ENCODE results near the gene MEI1. TPM values are rescaled to one million over a fixed set of nuclear protein-coding genes. Genes with fewer than 3 reads are reported as not detected.

Gene MEI1
- total RNA-seq, 1 experiment from 2014 or later, result not detected

GRCh38 chr22:41772198-41772597 is 72.9 kb downstream of the MEI1 start:
- peaks cover 14% of the 10 kb centered on the region for H3K4me1 ChIP-seq
- Mint-ChIP-seq H3K27me3 (ENCODE audit: insufficient read depth, unreplicated experiment) (no peaks in the 10 kb centered on the region), H3K27ac (ENCODE audit: unreplicated experiment) (no peak overlapping the region), H3K4me3 (ENCODE audit: unreplicated experiment) (no peak overlapping the region), H3K4me1 (ENCODE audit: low read depth, unreplicated experiment) (peaks cover 21% of the 10 kb centered on the region), H3K36me3 (ENCODE audit: insufficient read depth, unreplicated experiment) (no peaks in the 10 kb centered on the region), H3K9me3 (ENCODE audit: unreplicated experiment) (no peaks in the 10 kb centered on the region)
- DNase-seq, result no peak
- intact Hi-C loops (cut with micrococcal nuclease; ENCODE audit: unreplicated experiment), result no loop called here
- TF ChIP-seq, protein P1, sequence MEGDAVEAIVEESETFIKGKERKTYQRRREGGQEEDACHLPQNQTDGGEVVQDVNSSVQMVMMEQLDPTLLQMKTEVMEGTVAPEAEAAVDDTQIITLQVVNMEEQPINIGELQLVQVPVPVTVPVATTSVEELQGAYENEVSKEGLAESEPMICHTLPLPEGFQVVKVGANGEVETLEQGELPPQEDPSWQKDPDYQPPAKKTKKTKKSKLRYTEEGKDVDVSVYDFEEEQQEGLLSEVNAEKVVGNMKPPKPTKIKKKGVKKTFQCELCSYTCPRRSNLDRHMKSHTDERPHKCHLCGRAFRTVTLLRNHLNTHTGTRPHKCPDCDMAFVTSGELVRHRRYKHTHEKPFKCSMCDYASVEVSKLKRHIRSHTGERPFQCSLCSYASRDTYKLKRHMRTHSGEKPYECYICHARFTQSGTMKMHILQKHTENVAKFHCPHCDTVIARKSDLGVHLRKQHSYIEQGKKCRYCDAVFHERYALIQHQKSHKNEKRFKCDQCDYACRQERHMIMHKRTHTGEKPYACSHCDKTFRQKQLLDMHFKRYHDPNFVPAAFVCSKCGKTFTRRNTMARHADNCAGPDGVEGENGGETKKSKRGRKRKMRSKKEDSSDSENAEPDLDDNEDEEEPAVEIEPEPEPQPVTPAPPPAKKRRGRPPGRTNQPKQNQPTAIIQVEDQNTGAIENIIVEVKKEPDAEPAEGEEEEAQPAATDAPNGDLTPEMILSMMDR (IDR thresholded peaks at IDR 0.05; ENCODE audit: insufficient read depth in 1 of 2, low read depth in 1 of 2, low read length in 1 of 2, severe bottlenecking in 1 of 2, unreplicated experiment in 1 of 2), result no peak
- no peaks in the 10 kb centered on the region for H3K27me3 ChIP-seq (replicated peaks; ENCODE audit: control insufficient read depth, insufficient read depth, low read length)
- H3K4me3 ChIP-seq (ENCODE audit: low read depth, low read length), result no peak overlapping the region
- H3K9me3 ChIP-seq, result no peaks in the 10 kb centered on the region
- H3K36me3 ChIP-seq (ENCODE audit: control insufficient read depth, insufficient read depth, low read length), result no peaks in the 10 kb centered on the region
- ChIA-PET CTCF (interaction anchor here (1.1 kb wide), 1 partner anchor 75 kb away, joined by 4 read pairs; no protein-coding TSS in a partner anchor), POLR2A (interaction anchor here (0.7 kb wide), 1 partner anchor 28 kb away, joined by 3 read pairs; the partner anchor contains the start of gene CCDC134)
- no TSS peak for BruUV-seq (replicated peaks)

GRCh38 chr22:41772645-41773044 is 73.3 kb downstream of the MEI1 start:
- H3K4me3 ChIP-seq (ENCODE audit: low read depth, low read length), result no peak overlapping the region
- ChIA-PET POLR2A (interaction anchor here (0.7 kb wide), 1 partner anchor 28 kb away, joined by 3 read pairs; the partner anchor contains the start of gene CCDC134), CTCF (interaction anchor here (1.1 to 1.5 kb wide), 2 partner anchors 26 to 76 kb away, joined by 4 to 6 read pairs; no protein-coding TSS in a partner anchor)
- H3K9me3 ChIP-seq, result no peaks in the 10 kb centered on the region
- no peaks in the 10 kb centered on the region for H3K27me3 ChIP-seq (replicated peaks; ENCODE audit: control insufficient read depth, insufficient read depth, low read length)
- TF ChIP-seq, protein P1 (IDR thresholded peaks at IDR 0.05; ENCODE audit: insufficient read depth in 1 of 2, low read depth in 1 of 2, low read length in 1 of 2, severe bottlenecking in 1 of 2, unreplicated experiment in 1 of 2), result no peak
- peak in 1 of 2 experiments; percentile 29 for DNase-seq
- peak overlapping the region; percentile 6 for H3K4me3 Mint-ChIP-seq (ENCODE audit: unreplicated experiment)
- H3K9me3 Mint-ChIP-seq (ENCODE audit: unreplicated experiment), result no peaks in the 10 kb centered on the region
- intact Hi-C loops (cut with micrococcal nuclease; ENCODE audit: unreplicated experiment), result no loop called here
- H3K27me3 Mint-ChIP-seq (ENCODE audit: insufficient read depth, unreplicated experiment), result no peaks in the 10 kb centered on the region
- no peaks in the 10 kb centered on the region for H3K36me3 ChIP-seq (ENCODE audit: control insufficient read depth, insufficient read depth, low read length)
- H3K27ac Mint-ChIP-seq (ENCODE audit: unreplicated experiment), result no peak overlapping the region
- H3K4me1 ChIP-seq, result peaks cover 14% of the 10 kb centered on the region
- no TSS peak for BruUV-seq (replicated peaks)
- H3K36me3 Mint-ChIP-seq (ENCODE audit: insufficient read depth, unreplicated experiment), result no peaks in the 10 kb centered on the region
- peaks cover 19% of the 10 kb centered on the region for H3K4me1 Mint-ChIP-seq (ENCODE audit: low read depth, unreplicated experiment)

GRCh38 chr22:41775338-41775737 is 76.0 kb downstream of the MEI1 start:
- Histone ChIP-seq H3K4me1 (peaks cover 22% of the 10 kb centered on the region), H3K9me3 (no peaks in the 10 kb centered on the region), H3K4me3 (ENCODE audit: low read depth, low read length) (no peak overlapping the region), H3K27me3 (replicated peaks; ENCODE audit: control insufficient read depth, insufficient read depth, low read length) (no peaks in the 10 kb centered on the region), H3K36me3 (ENCODE audit: control insufficient read depth, insufficient read depth, low read length) (no peaks in the 10 kb centered on the region)
- H3K27ac Mint-ChIP-seq (ENCODE audit: unreplicated experiment), result peak overlapping the region; percentile 49
- BruUV-seq (replicated peaks), result no TSS peak
- H3K9me3 Mint-ChIP-seq (ENCODE audit: unreplicated experiment), result no peaks in the 10 kb centered on the region
- no peaks in the 10 kb centered on the region for H3K27me3 Mint-ChIP-seq (ENCODE audit: insufficient read depth, unreplicated experiment)
- no peaks in the 10 kb centered on the region for H3K36me3 Mint-ChIP-seq (ENCODE audit: insufficient read depth, unreplicated experiment)
- CTCF ChIA-PET, result interaction anchor here (0.7 kb wide), 1 partner anchor 78 kb away, joined by 3 read pairs; no protein-coding TSS in a partner anchor
- no peak for DNase-seq
- POLR2A ChIA-PET, result no interaction called here
- intact Hi-C loops (cut with micrococcal nuclease; ENCODE audit: unreplicated experiment), result no loop called here
- peaks cover 15% of the 10 kb centered on the region for H3K4me1 Mint-ChIP-seq (ENCODE audit: low read depth, unreplicated experiment)
- H3K4me3 Mint-ChIP-seq (ENCODE audit: unreplicated experiment), result no peak overlapping the region
- TF ChIP-seq, protein P1 (IDR thresholded peaks at IDR 0.05; ENCODE audit: insufficient read depth in 1 of 2, low read depth in 1 of 2, low read length in 1 of 2, severe bottlenecking in 1 of 2, unreplicated experiment in 1 of 2), result no peak
